Loucy (cell line): ENCODE measurements around the gene TNIP3.

Experiments used
- H2AFZ ChIP-seq: fragments of 200-600 bp; sonication (generic); 2 replicates; pipeline ENCODE4 v1.6.0; 2016; ENCODE audit warnings: antibody characterized with exemption, mild to moderate bottlenecking, low read length, moderate library complexity
- H3F3A ChIP-seq: fragments of 200-600 bp; 2 replicates; pipeline ENCODE4 v1.6.0; 2016; ENCODE audit warnings: antibody characterized with exemption, low read depth, mild to moderate bottlenecking
- H3K27me3 ChIP-seq: fragments of 200-600 bp; sonication (generic); 2 replicates; pipeline ENCODE4 v1.6.1; 2014; ENCODE audit warnings: low read length, mild to moderate bottlenecking; ENCODE audit not compliant: insufficient read depth, poor library complexity, severe bottlenecking
- H3K36me3 ChIP-seq: fragments of 200-600 bp; sonication (generic); 2 replicates; pipeline ENCODE4 v1.6.1; 2016; ENCODE audit warnings: low read length; ENCODE audit not compliant: insufficient read depth
- H3K4me1 ChIP-seq: fragments of 200-600 bp; sonication (generic); 2 replicates; pipeline ENCODE4 v1.5.1; 2014; ENCODE audit warnings: low read length, mild to moderate bottlenecking; ENCODE audit not compliant: insufficient read depth, poor library complexity, severe bottlenecking
- H3K4me2 ChIP-seq: fragments of 200-600 bp; sonication (generic); 2 replicates; pipeline ENCODE4 v1.6.0; 2014; ENCODE audit warnings: antibody characterized with exemption, low read length, low read depth, mild to moderate bottlenecking; ENCODE audit not compliant: poor library complexity, severe bottlenecking
- H3K4me3 ChIP-seq: fragments of 200-600 bp; sonication (generic); 2 replicates; pipeline ENCODE4 v1.5.1; 2014; ENCODE audit warnings: low read length, mild to moderate bottlenecking, mixed read lengths; ENCODE audit not compliant: poor library complexity, severe bottlenecking
- H3K79me2 ChIP-seq: fragments of 200-600 bp; sonication (generic); 2 replicates; pipeline ENCODE4 v1.6.1; 2014; ENCODE audit warnings: low read length; ENCODE audit not compliant: insufficient read depth
- H3K9ac ChIP-seq: fragments of 200-600 bp; sonication (generic); 2 replicates; pipeline ENCODE4 v1.6.0; 2014; ENCODE audit warnings: mild to moderate bottlenecking, low read depth, low read length, moderate library complexity; ENCODE audit not compliant: poor library complexity, severe bottlenecking
- H3K9me2 ChIP-seq: fragments of 200-600 bp; sonication (generic); replicated peaks from 2 replicates; pipeline ENCODE4 v1.6.1; 2016; ENCODE audit warnings: low read depth, low read length, mixed read lengths
- H3K9me3 ChIP-seq: fragments of 200-600 bp; sonication (generic); 2 replicates; pipeline ENCODE4 v1.6.1; 2014; ENCODE audit warnings: mild to moderate bottlenecking, antibody characterized with exemption, low read length, low read depth; ENCODE audit not compliant: insufficient read depth
- H4K20me1 ChIP-seq: fragments of 200-600 bp; sonication (generic); 2 replicates; pipeline ENCODE4 v1.6.0; 2014; ENCODE audit warnings: antibody characterized with exemption, low read length, mild to moderate bottlenecking; ENCODE audit not compliant: insufficient read depth, poor library complexity, severe bottlenecking
- EZH2phosphoT487 ChIP-seq: fragments of 200-600 bp; IDR thresholded peaks from 2 replicates; pipeline ENCODE4 v1.6.1; 2018; ENCODE audit warnings: antibody characterized with exemption, mild to moderate bottlenecking, moderate library complexity, borderline replicate concordance
- TF ChIP-seq, protein P1 (sequence below): fragments of 200-600 bp; sonication (generic); conservative IDR thresholded peaks from 2 replicates; pipeline ENCODE4 v1.5.1; 2014; ENCODE audit warnings: mild to moderate bottlenecking, antibody characterized with exemption, low read length

The TNIP3 gene

DNA sequence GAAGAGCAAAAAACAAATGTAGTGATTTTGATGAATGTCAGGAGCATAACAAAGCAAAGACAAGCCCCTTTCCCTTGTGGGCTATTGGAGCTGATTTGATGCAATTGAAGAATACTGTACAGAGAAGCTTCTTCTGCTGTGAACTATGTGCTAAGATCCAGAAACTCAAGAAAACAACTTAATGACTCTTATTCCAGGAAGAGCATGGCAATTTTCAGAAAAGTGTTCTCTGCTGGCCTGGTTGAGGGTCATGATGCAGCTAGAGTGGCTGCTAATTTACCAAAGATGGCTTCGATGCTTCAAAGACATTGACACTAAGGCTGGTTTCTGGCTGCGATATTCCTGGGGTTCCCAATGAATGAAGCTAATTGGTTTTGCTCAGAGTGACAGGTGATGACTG is 45.8 kb downstream of the TNIP3 start:
- Histone ChIP-seq H3K9me2 (no peaks in the 10 kb centered on the region), H3K4me3 (no peak overlapping the region), H3K9ac (no peak overlapping the region), H3K79me2 (no peaks in the 10 kb centered on the region), H3K4me1 (no peaks in the 10 kb centered on the region), H3K9me3 (no peaks in the 10 kb centered on the region), H2AFZ (no peak overlapping the region), H3K36me3 (no peaks in the 10 kb centered on the region), H4K20me1 (no peaks in the 10 kb centered on the region), H3F3A (no peaks in the 10 kb centered on the region), H3K27me3 (no peaks in the 10 kb centered on the region), H3K4me2 (no peak overlapping the region)
- no peak for TF ChIP-seq EZH2phosphoT487

DNA sequence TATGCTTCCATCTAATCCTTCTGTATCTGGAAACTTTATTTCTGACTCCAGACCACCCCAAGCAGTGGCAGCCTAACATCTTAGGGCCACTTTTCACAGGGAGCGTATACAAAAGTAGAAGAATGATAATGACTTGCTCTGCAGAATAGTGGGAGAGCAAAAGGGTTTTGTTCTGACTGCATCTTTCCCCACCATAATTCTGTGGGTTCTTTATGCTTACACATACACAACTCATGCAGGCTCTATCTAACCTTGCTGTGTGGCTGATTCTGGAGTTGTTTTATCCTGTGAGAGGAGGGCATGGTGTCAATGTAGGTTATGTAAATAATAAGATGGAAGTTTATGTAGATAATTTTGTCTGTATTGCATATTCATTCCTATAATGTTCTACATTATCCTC is 49.4 kb downstream of the TNIP3 start:
- Histone ChIP-seq H3K4me2 (no peak overlapping the region), H2AFZ (0 out of 2 replicates have a peak overlapping the region, but pooled peaks have one; percentile 28)

DNA sequence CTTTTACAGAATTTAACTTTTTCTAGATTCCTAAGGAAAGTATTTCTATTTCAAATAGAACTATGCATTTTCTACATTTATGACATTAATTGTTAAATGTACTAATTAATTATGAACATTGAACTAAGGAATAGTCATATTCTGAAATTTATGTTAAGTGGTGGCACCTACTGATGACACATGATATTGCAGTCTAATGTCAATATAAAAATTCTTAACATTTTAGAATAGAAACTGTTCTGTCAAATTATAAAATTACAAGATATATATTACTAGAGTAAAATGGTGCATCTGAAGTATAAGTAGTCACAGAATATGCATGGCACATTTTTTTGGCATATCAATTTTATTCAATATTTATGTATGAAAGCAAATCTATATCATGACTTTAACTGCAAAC is 51.6 kb downstream of the TNIP3 start:
- no peak overlapping the region for H3K4me2 ChIP-seq
- no peaks in the 10 kb centered on the region for H3F3A ChIP-seq
- no peaks in the 10 kb centered on the region for H3K79me2 ChIP-seq
- no peak overlapping the region for H3K9ac ChIP-seq
- H3K9me3 ChIP-seq, result no peaks in the 10 kb centered on the region
- H3K9me2 ChIP-seq, result no peaks in the 10 kb centered on the region
- no peaks in the 10 kb centered on the region for H4K20me1 ChIP-seq
- H3K36me3 ChIP-seq, result no peaks in the 10 kb centered on the region
- H3K27me3 ChIP-seq, result no peaks in the 10 kb centered on the region
- no peaks in the 10 kb centered on the region for H3K4me1 ChIP-seq
- no peak overlapping the region for H2AFZ ChIP-seq
- TF ChIP-seq EZH2phosphoT487, result no peak
- TF ChIP-seq, protein P1, sequence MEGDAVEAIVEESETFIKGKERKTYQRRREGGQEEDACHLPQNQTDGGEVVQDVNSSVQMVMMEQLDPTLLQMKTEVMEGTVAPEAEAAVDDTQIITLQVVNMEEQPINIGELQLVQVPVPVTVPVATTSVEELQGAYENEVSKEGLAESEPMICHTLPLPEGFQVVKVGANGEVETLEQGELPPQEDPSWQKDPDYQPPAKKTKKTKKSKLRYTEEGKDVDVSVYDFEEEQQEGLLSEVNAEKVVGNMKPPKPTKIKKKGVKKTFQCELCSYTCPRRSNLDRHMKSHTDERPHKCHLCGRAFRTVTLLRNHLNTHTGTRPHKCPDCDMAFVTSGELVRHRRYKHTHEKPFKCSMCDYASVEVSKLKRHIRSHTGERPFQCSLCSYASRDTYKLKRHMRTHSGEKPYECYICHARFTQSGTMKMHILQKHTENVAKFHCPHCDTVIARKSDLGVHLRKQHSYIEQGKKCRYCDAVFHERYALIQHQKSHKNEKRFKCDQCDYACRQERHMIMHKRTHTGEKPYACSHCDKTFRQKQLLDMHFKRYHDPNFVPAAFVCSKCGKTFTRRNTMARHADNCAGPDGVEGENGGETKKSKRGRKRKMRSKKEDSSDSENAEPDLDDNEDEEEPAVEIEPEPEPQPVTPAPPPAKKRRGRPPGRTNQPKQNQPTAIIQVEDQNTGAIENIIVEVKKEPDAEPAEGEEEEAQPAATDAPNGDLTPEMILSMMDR, result peak; percentile 60
- H3K4me3 ChIP-seq, result no peak overlapping the region

More for the DNA sequence above, 49.4 kb downstream of the TNIP3 start:
- Histone ChIP-seq H3K9ac (no peak overlapping the region), H3K79me2 (no peaks in the 10 kb centered on the region), H3F3A (no peaks in the 10 kb centered on the region), H3K9me3 (no peaks in the 10 kb centered on the region), H3K4me1 (no peaks in the 10 kb centered on the region), H3K36me3 (no peaks in the 10 kb centered on the region), H4K20me1 (no peaks in the 10 kb centered on the region), H3K9me2 (no peaks in the 10 kb centered on the region), H3K4me3 (no peak overlapping the region), H3K27me3 (no peaks in the 10 kb centered on the region)
- TF ChIP-seq EZH2phosphoT487, result no peak
- TF ChIP-seq, protein P1, result no peak

DNA sequence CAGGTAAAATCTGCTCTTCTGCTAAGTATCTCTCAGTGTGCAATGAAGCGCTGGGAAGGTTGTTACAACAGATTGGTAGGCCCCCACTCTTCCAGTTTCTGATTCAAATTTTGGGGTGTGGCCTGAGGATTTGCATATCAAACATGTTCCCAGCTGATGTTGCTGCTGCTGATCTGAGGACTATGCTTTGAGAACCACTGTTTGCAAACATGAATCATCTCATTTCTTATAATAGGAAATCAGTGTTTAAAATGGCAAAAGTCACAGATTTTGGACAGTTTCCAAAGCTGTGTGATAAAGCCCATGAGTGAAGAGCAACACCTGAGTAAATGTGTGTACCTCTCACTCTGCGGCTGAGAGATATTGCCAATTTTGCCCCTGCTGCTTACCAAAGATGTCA is 55.6 kb downstream of the TNIP3 start:
- H3K9me3 ChIP-seq, result no peaks in the 10 kb centered on the region
- no peaks in the 10 kb centered on the region for H3K4me1 ChIP-seq
- H2AFZ ChIP-seq, result no peak overlapping the region
- H3F3A ChIP-seq, result no peaks in the 10 kb centered on the region
- H3K79me2 ChIP-seq, result no peaks in the 10 kb centered on the region
- no peaks in the 10 kb centered on the region for H3K9me2 ChIP-seq
- TF ChIP-seq, protein P1, result no peak
- TF ChIP-seq EZH2phosphoT487, result no peak
- H3K4me2 ChIP-seq, result no peak overlapping the region
- H3K27me3 ChIP-seq, result no peaks in the 10 kb centered on the region
- no peak overlapping the region for H3K9ac ChIP-seq
- no peaks in the 10 kb centered on the region for H3K36me3 ChIP-seq
- H4K20me1 ChIP-seq, result no peaks in the 10 kb centered on the region
- no peak overlapping the region for H3K4me3 ChIP-seq
